ENCODE measurements around the gene MRAP.

MRAP gene

DNA sequence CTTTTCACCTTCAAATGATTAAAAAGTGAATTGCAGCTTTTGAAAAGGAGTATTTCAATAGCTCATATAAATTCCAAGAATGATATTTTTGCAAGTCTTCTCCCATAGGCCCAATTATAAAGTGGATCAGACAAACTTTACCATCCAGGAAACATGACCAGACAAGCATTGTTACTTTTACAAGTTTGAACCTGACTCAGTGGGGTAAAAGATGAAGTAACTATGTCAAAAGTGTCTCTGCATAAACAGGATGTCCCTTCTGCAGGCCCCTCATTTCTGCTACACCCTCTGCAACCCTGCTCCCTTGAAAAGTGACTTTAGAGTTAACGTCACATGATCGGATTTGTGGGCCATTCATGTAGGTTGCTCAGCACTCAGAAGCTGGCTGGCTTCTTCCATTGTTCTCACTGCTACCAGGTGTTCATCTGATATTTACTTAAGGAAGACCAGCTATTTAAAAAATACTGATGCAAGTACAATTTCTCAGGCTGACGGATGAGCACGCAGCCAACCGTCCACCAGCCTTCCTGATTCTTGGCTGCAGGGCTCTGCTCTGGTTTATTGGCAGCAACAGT, 61.8 kb downstream of the MRAP start:
- H3K4me1 ChIP-seq (ENCODE audit: control insufficient read depth, insufficient read depth, low read length, unreplicated experiment), result no peaks in the 10 kb centered on the region

More for the DNA sequence above, 61.8 kb downstream of the MRAP start:
- Histone ChIP-seq H3K36me3 (ENCODE audit: insufficient read depth, low read length) (peaks cover 44% of the 10 kb centered on the region), H3K4me3 (ENCODE audit: low read depth, low read length) (no peak overlapping the region), H2AFZ (ENCODE audit: low read length, unreplicated experiment) (no peak overlapping the region), H3K27me3 (ENCODE audit: insufficient read depth, low read length) (no peaks in the 10 kb centered on the region), H3K79me2 (ENCODE audit: control insufficient read depth, insufficient read depth, low read length, unreplicated experiment) (no peaks in the 10 kb centered on the region), H3K27ac (ENCODE audit: low read depth, low read length) (no peak overlapping the region)
